Activated T-helper 1 cell treated with Interleukin-2 at 50 U/mL for 16 hours (primary cell): Measurements from ENCODE around the gene TRABD.

ENCODE experiments used
- DNase-seq: peaks from one replicate; pipeline ENCODE4 v3.0.0-alpha.2; 2020; ENCODE audit warnings: low read depth

The TRABD gene

DNA sequence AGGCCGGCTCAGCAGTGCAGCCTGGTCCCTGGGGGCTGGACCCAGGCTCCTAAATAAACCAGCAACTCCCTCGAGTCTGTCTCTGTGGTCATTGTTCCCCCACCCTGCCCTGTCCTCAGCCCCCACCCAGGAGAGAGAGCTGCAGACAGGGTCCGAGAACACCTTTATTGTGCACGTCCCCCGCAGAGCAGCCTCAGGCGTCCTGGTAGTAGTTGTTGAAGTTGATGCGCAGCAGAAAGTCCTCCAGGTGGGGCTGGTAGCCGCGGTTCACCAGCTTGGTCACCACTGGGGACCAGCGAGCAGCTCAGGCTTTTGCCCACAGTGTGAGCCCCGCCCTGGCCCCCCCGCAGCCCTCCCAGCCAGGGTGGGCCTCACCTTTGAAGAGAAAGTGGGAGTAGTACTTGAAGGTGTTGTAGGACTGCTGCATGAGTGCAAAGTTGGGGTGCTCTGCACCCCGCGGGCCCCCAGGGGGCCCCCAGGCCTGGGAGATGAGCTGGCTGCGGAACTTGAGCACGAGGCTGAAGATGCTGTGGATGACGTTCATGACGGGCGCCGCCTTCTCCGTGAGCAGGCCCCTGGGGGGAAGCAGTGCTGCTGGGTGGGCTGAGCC is 31.9 kb downstream of the TRABD start:
- DNase-seq = no peak

DNA sequence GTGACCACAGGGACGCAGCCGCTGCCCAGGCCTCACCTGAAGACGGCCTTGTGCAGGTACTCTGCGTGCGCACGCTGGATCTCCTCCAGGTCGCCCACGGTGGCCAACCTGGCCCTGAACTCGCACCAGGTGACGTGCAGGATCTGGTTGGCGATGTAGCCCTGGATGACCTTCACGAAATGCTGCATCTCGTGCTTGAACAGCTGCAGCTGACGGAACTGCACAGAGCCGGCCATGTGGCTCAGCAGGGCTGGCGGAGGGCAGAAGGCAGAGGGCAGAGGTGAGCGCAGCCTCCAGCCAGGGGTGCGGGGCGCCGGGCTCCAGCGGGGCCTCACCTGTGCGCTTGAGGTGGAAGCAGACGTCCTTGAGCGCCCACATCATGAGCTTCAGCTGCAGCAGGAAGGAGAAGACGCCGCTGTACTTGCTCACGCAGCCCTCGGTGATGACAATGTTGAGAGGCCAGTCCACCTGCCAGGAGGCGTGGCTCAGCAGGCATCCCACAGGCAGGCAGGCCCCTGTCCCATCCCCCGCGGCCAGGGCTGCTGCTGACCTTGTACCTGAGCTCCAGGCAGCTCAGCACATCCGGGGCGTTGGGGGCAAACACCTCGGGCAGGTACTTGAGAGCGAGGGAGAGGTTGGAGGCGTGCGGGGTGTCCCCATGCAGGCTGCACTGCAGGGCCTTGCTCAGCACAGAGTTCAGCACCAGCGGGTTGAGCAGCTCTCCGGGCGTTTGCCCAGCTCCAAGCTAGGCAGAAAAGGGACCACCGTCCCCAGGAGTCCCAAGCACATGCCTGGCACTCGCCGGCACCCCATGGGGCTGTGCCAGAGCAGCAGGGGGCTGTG is 32.7 kb downstream of the TRABD start:
- no peak for DNase-seq

DNA sequence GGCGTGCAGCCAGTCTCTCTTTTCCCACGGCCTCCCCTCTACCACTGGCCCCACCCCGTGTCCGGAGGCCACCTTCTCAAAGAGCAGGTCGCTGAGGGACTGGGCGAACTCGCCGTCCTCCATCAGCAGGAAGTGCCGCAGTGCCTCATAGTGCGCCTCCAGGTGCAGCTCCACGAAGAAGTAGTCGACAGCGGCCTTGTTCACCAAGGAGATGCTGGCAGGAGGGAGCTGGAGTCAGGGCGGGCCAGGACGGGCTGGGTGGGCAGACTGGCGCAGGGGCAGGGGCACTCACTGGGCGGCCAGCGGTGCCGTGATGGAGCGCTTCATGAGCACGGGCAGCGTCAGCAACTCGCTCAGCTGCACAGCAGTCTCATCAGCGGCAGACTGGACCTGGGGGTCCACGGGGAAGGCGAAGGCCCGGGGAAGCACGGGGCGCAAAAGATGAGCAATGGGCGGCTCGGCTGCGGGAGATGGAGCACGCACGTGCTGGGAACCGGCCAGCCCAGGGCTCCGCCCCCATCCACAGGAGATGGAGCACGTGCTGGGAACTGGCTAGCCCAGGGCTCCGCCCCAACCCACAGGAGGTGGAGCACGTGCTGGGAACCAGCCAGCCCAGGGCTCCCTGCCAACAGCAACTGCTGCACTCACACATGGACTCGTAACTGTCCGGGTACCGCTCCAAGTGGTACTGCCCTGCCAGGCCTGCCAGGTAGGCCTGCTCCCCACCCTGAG is 33.4 kb downstream of the TRABD start:
- DNase-seq = no peak

DNA sequence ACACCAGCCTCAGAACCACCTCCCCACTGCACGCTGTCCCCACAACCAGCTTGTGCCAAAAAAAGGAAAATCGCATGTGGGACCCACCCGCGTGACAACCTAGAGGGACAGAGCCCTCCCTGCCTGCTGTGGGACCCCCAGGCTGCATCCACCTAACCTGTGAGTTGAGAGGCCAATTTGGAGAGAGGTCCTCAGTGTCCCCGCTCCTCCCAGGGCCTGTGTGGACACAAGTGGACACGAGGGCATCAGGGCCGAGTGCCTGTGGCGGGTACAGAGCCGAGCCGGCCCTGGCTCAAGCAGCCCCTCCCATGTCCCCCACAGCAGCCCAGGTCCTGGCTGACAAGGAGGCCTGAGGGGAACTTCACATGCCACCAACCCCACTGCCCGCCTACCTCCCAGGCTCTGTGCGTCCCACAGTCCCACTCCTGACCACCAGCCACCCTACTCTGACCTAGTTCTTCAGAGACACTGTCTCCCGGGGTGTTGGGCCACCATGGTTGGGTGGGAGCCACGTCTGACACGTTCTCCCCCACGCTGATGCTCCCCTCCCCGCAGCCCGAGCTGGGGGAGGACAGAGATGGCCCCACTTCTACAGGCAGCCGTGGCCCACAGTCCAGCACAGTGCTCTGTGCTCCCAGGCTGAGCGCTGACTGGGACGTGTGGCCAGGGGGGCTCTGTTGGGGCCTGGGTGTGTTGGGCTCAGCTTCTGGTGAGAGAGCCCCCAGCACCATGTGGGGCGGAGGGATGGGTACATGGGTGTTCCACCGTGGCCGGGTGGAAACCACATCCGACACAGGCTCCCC is 34.3 kb downstream of the TRABD start:
- DNase-seq = no peak

DNA sequence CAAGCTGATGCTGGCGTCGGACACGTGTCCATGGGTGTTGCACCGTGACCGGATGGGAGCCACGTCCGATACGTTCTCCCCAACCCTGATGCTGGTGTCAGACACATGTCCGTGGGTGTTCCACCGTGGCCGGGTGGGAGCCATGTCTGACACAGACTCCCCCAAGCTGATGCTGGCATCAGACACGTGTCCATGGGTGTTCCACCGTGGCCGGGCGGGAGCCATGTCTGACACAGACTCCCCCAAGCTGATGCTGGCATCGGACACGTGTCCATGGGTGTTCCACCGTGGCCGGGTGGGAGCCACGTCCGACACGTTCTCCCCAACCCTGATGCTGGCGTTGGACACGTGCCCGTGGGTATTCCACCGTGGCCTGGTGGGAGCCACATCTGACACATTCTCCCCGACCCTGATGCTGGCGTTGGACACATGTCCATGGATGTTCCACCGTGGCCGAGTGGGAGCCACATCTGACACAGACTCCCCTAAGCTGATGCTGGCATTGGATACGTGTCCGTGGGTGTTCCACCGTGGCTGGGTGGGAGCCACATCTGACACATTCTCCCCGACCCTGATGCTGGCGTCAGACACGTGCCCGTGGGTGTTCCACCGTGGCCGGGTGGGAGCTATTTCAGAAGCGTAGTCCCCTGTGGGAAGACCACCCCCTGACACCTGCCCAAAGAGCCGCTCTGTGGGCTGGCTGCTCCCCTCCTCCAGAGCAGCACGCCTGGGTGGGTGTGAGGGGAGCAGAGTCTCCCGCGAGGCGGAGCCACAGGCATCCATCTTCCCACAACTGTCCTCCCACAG is 35.1 kb downstream of the TRABD start:
- no peak for DNase-seq

DNA sequence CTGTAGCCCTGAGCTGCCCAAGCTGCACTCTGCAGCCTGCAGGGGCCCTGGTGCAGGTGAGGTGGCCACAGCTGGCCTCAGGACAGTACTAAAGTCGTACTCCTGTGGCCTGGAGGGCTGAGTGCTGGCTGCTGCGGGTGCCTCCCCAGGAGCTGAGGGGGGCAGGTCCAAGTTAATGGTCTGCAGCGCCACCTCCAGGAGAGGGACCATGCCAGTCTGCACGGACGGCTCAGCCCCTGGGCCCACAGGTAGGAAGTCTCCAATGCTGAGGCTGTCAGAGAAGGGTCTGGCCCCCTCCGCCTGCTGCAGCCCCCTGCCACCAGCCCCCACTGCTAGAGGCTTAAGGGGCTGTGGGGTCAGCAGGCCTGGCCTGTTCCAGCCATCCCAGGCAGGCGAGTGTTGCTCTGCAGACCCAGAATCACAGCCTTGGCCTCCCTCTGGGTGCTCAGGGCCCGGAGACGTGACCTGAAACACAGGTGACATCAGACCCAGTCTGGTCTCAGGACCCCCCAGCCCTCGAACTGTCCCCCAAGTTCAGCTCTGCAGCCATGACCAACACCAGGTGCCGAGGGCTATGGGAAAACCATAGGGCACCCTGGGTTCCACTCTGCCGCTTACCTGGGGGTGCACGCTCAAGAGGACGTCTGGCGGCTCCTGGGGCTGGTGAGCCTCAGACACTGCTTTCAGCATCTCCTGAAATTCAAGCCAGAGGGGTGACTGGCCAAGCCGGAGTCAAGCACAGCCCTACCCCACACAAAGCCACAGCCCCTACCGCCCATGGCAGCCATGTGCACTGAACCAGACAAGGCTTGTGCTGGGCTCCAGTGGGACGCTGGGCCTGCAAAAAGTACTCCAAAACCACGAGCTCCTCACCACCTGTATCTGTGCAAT is 35.9 kb downstream of the TRABD start:
- no peak for DNase-seq

DNA sequence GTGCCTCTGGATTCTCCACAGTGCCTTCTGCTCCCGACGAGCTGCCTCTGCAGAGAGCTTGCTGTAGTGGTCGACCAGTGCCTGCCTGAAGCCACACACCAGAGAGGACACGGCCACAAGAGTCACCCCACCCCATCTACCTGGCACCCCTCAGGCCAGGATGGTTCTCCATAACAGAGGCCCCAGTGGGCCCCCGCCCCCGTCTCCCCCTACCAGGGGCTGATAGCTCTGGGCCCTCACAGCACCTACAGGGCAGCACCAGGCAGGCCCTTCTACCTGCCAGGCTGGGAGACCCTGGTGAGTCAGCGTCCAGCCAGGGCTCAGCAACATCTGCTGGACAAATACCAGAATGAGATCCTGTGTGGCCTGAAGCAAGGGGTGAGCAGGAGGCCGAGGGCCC is 36.8 kb downstream of the TRABD start:
- no peak for DNase-seq

DNA sequence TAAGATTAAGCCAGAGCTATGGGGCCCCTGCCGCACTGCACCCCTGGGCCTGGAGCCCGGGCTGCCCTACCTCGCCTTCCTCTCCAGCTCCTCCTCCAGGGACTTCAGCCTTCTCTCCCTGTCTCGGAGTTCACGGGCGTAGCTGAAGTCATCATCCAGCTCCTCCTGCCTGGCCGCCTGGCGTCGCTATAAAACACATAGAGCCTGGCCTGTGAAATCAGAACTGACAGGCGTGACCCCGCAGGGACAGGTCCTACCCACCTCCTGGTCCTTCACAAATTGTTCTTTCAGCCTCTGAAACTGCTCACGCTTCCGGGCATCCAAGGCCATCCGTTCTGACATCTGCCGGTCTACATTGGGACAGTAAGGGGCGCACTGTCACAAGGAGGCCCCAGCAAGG is 38.4 kb downstream of the TRABD start:
- DNase-seq = no peak

DNA sequence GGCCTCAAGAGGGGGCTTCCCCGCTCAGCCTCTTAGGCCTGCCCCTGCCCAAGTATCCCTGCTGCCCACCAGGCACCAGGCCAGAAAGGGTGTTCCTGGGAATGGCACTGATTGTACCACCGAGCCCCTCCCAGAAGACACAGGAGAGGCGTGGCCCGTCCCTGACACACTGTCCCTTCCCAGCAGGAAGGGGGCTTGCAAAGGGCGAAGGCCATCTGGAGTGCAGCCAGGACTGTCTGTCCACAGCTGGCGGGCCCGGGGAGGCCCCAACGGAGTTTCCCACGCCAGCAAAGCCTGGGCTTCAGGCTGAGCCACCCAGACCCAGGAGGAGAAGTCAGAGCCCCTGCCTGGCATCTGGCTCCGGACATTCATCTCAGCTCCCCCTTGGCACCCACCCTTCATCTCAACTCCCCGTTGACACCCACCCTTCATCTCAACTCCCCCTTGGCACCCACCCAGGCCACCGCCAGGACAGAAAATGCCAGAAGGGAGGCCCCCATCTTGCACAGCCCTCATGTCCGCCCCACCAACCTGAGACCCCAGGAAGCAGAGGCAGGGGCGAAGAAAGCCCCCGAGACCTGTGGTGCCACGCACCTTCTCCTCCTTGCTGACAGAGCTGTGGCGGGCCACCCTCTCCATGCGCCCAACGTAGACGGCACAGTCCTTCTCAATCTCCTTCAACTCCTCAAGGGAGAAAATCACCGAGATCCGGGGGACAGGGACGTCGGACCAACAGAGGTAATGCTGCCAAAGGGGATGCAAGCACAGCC is 39.7 kb downstream of the TRABD start:
- DNase-seq = no peak

DNA sequence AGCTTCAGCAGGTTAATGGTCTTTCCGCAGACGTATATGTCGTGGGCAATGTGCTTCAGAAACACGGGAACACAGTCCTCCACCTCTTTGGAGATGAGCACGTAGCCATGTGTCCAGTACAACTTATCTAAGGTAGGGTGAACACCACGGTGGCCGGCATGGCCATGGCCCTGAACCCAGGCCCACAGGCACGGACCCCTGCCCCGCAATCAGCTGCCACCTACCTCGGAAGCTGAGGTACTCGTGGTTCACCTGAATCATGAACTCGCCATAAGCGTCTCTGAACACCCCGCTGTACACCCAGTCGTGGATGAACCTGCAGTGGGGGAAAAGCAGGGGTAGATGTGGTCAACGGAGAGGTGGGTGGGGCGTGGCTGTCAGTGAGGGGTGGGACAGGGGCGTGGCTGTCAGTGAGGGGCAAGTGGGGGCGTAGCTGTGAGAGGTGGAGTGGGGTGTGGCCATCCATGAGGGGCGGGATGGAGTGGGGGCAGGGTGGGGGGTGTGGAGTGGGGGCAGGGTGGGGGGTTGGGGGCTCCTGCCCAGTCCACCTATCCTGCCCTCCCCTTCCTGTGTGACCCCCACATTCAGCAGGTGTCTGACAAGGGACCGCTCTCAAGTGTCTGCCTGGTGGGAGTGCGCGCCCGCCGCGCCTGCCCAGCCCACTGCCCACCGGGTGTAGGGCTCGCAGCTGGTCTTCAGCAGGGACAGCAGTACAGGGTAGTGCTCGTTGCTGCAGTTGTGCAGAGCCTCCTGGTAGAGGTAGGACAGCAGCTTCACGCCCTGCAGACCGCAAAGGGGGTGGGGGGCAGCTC is 40.6 kb downstream of the TRABD start:
- no peak for DNase-seq

DNA sequence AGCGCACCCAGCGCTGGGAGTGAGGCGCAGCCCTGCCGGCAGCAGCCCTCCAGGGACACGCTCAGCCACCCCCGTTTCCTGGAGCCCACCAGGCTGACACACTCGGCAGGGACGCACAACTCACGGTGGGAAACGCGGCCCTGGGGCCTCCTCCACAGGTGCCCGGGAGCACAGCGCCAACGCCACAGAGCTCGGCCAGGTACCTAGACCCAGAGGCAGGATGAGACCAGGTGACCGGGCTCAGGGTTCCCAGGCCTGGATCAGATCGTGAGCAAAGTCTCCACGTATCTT is 41.1 kb downstream of the TRABD start:
- DNase-seq = no peak

DNA sequence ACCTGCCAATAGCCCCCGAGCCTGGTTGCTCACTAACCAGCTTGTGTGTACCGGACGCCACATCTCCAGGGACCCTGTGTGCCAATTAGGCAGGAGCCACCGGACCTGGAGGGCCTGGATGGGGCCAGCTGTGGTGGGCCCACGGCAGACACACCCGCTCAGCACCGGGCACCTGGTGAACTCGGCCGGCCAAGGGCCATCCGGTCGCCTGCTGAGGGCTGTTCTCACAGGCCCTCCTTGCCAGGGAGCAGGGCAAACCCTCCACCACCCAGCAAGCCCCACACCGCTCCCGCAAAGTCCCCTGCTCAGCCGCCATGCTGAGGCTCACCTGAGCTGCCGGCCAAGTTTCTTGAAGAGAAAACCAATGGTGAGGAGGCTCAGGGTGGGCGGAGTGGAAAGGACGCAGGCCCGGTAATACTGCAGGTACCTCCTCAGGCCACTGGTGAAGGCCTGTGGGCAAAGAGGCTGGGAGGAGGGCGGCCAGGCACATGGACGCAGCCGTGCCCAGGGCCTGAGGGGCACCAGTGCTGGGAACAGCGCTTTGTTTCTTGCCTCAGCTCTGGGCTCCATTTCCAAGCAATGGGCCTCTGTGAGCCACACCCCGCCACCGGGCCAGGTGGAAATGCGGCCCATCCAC is 42.0 kb downstream of the TRABD start:
- DNase-seq = no peak

DNA sequence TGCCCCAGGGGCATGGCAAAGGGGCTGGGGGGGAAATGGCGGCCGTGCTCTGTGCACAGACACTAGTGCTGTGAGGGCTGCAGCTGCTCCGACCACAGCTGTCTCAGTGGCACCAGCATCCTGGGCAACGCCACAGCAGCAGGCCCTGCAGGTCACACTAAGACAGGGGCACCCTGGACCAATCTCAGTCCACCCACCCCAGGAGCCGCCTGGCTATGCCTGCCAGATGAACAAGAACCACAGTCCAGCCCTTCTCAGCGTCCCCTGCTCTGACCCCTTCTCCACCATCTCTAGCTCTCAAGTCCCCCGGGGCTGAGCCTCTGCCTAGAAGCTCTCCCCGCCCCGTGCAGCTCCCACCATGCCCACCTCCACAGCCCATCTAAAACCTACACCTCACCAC is 42.7 kb downstream of the TRABD start:
- DNase-seq = no peak

DNA sequence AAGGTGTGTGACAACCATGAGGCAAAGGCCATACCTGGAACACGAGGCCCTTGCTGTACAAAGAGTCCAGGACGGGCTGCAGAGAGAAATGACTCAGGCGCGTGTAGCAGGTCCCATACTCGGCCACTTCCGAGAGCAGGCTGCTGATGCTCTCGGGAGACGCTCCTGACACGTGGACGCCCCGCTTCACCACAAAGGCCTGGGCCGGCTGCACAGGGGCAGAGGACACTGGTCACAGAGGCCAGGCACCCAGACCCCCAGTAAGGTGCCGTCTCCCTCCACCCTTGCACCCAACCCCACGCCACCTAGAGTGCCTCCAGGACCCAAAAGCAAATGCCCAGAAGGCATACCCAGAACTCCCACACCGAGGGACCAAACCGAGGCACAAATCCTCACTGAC is 43.7 kb downstream of the TRABD start:
- no peak for DNase-seq

DNA sequence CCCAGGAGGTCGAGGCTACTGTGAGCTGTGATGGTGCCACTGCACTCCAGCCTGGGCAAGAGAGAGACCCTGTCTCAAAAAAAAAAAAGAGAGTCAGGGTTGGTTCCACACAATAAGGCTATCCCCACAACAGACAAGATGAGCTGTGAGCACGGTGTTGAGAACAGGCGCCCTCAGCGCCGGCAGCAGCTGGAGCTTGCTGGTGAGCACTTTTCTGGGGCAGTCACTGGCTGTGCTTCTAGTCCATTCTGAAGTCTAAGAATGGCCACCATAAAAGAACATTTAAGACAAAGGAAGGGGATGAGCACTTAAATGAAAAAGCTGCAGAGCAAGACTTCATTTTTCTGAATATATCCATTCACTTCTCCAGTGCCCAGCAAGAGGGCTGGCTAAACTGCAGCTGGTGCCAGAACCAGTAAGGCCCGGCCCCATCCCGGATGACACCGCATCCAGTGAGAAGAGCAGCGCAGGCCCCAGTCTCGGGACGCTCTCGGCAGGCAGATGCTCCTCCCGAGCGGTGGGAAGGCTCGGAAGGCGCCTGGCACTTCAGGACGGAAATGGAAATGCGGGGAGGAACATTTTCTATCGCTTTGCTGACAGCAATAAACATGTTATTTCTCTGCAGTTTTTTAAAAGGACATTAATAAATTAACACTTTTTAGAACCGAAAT is 46.9 kb downstream of the TRABD start:
- DNase-seq = no peak

DNA sequence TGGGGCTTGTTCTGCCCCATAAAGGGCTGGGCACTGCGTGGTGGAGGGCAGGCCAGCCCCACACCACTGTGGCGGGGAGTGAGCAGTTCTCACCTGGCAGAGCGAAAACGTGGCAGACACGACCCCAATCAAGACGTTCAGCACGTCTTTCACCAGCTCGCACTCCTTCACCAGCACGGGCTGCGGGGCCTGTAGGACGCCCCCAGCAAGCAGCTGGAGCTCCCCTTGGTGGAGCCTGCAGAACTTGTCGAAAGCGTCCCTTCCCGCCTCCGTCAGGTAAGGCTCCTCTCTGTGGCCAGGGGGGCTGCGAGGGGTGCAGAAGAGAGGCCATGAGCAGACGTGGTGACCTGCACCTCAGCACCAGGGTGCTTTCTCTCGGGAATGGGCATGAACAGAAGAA is 47.5 kb downstream of the TRABD start:
- DNase-seq = no peak

DNA sequence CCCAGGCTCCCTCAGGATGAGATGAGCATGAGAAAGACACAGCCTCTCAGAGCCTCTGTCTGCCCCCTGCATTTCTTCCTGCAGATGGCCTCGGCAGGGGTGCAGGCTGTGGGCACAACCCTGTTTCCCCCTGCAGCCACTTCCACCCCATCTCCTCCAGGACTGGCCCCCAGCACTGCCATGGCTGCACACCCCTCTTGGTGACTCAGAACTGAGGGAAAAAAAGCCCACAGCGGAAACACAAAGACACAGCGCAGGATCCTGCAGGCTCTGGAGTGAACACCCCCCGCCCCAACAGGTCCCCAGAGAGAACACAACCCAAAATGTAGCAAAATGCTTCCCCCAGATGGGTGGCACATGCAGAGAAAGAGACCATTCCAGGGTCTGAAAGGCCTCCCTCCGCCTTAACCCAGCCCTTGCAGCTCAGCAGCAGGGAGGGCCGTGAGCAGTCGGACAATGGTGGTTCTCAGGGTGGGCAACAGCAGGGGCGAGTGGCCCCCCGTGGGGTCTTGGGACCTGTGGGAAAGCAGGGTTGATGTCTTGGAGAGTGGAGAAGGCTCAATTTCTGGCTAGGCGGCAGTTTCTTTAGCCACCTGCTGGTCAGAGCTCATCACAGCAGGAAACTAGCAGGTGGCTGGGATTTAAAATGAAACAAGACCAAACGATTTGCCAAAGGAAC is 51.2 kb downstream of the TRABD start:
- DNase-seq = no peak
